SK-MEL-5 (cell line): ENCODE data around the gene TDRD6. TPM values are rescaled to one million over a fixed set of nuclear protein-coding genes. Genes with fewer than 3 reads are reported as not detected.
"Not testable (repeated sequence)": the region's sequence is repeated elsewhere in the genome, so short reads cannot be mapped to it uniquely, and the experiment has no call there.

Source experiments
- DNase-seq: peaks from one replicate; pipeline ENCODE4 v3.0.0-alpha.2; 2016; ENCODE audit warnings: low read depth, low spot score
- in situ Hi-C: cut with HindIII; loops from 2 replicates; pipeline ENCODE4 v1.10.0; 2016; ENCODE audit warnings: low sequenced_read_pairs, high pct_unique_total_duplicates, low pct_unique_long_range_greater_than_20kb
- total RNA-seq: library from RNA; depleted of rRNA; stranded (reverse); fragments of >200 nt; shearing (Covaris generic); gene quantifications from 2 replicates; pipeline ENCODE4 v1.2.3, GENCODE V29; 2014

The TDRD6 gene
- total RNA-seq, 1 experiment from 2014 or later = 0.05 TPM

- no peak for DNase-seq
- in situ Hi-C loops = no loop called here
Observed at GRCh38 chr6:46730921-46731461, 43.3 kb downstream of the TDRD6 start.

GRCh38 chr6:46733341-46733801 is 45.7 kb downstream of the TDRD6 start:
- DNase-seq = no peak
- in situ Hi-C loops = no loop called here

- peak; percentile 12 for DNase-seq
- in situ Hi-C loops = no loop called here
Observed at GRCh38 chr6:46734867-46735719, 47.4 kb downstream of the TDRD6 start, which contains the start of gene PLA2G7. Gene PLA2G7, minus strand, starts transcription at chr6:46735375. Its CDS starts 12,484 bp downstream, at chr6:46722891.

GRCh38 chr6:46735720-46736031 is 48.0 kb downstream of the TDRD6 start:
- in situ Hi-C loops = no loop called here
- no peak for DNase-seq

- in situ Hi-C loops = no loop called here
Observed at GRCh38 chr6:46736906-46737305, 49.2 kb downstream of the TDRD6 start.

GRCh38 chr6:46741482-46741881 is 53.8 kb downstream of the TDRD6 start:
- in situ Hi-C loops = no loop called here

More at GRCh38 chr6:46736906-46737305, 49.2 kb downstream of the TDRD6 start:
- no peak for DNase-seq

GRCh38 chr6:46741910-46742309 is 54.2 kb downstream of the TDRD6 start:
- no peak for DNase-seq
- in situ Hi-C loops = no loop called here

More at GRCh38 chr6:46741482-46741881, 53.8 kb downstream of the TDRD6 start:
- DNase-seq = no peak

GRCh38 chr6:46743425-46744158 is 55.9 kb downstream of the TDRD6 start:
- in situ Hi-C loops = no loop called here
- DNase-seq = no peak

- in situ Hi-C loops, DNase-seq: not testable (repeated sequence)
Observed at GRCh38 chr6:46744159-46744725, 56.6 kb downstream of the TDRD6 start.

- in situ Hi-C loops = no loop called here
- no peak for DNase-seq
Observed at GRCh38 chr6:46745973-46746372, 58.3 kb downstream of the TDRD6 start.

GRCh38 chr6:46746696-46747095 is 59.0 kb downstream of the TDRD6 start, which contains the start of gene ANKRD66:
Gene ANKRD66, plus strand, starts transcription at chr6:46746933. Its CDS starts 5,016 bp downstream, at chr6:46751949.
- in situ Hi-C loops = no loop called here

GRCh38 chr6:46748940-46749503 is 61.3 kb downstream of the TDRD6 start:
- in situ Hi-C loops = no loop called here
- DNase-seq = no peak

More at GRCh38 chr6:46746696-46747095, 59.0 kb downstream of the TDRD6 start, which contains the start of gene ANKRD66:
- no peak for DNase-seq

GRCh38 chr6:46749731-46750130 is 62.0 kb downstream of the TDRD6 start:
- no peak for DNase-seq
- in situ Hi-C loops = no loop called here

- in situ Hi-C loops = no loop called here
- no peak for DNase-seq
Observed at GRCh38 chr6:46751658-46752057, 64.0 kb downstream of the TDRD6 start.
